ENCODE data around the gene CCDC40. TPM values are rescaled to one million over a fixed set of nuclear protein-coding genes. Genes with fewer than 3 reads are reported as not detected.

Gene CCDC40
- total and polyA plus RNA-seq, 2 of the 13 experiments (the other 11 are each of a cell fraction or from before 2014, with no cell fraction given), result 4.1 to 5.5 TPM

DNA sequence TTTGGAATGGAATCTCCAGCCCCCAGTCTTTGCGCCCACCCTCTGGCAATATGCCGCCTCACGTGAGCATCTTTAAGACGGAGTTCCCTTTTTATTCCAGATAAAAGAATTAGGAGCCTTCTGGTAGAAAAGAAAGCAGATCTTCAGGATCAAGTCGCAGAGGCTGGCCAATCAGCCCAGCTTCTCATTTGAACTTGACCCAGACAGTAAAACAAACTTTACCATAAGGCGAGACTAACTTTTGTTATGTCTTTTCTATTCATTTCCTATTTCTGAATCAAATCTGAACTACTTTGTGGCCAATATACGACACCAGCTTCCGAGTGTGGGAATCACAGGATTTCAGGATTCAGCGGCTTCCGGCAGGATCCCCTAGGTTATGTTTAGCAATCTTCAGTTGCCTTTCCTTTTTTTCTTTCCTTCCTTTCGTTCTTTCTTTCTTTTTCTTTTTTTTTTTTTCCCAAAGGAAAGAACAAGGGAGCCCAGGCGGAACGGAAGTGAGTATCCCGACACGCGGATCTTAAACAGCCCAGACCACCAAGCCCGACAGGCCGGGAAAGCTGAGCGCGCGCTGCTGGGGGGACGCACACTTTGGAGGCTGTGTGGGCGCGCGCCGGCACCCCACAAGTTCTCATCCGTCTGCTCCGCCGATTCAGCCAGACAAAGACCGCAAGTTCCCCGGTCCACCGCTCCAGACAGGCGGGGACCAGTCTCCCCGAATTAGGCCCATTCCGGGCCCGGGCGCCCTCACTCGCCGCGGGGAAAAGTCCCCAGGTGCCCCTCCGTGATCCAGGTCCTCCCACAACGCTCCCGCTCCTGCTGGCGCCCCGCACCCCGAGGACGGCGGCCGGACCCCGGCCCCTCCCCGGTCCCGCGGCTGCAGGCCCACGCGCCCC is 1.4 kb upstream of the CCDC40 start (continued):
- TF ChIP-seq, protein P1, sequence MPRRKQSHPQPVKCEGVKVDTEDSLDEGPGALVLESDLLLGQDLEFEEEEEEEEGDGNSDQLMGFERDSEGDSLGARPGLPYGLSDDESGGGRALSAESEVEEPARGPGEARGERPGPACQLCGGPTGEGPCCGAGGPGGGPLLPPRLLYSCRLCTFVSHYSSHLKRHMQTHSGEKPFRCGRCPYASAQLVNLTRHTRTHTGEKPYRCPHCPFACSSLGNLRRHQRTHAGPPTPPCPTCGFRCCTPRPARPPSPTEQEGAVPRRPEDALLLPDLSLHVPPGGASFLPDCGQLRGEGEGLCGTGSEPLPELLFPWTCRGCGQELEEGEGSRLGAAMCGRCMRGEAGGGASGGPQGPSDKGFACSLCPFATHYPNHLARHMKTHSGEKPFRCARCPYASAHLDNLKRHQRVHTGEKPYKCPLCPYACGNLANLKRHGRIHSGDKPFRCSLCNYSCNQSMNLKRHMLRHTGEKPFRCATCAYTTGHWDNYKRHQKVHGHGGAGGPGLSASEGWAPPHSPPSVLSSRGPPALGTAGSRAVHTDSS (CRISPR knock-in tag; conservative IDR thresholded peaks at IDR 0.05), result no peak
- TF ChIP-seq ZNF484 (CRISPR knock-in tag; IDR thresholded peaks at IDR 0.05; ENCODE audit: borderline replicate concordance, low read depth), result no peak
- no peak; the same call in 1 of the 2 replicates for TF ChIP-seq ZNF777 (CRISPR knock-in tag; IDR thresholded peaks at IDR 0.05)
- no peak for TF ChIP-seq ZNF510 (CRISPR knock-in tag; IDR thresholded peaks at IDR 0.05; ENCODE audit: low read depth)
- no peak for TF ChIP-seq ZNF615 (CRISPR knock-in tag; IDR thresholded peaks at IDR 0.05; ENCODE audit: borderline replicate concordance)
- TF ChIP-seq, protein P2, sequence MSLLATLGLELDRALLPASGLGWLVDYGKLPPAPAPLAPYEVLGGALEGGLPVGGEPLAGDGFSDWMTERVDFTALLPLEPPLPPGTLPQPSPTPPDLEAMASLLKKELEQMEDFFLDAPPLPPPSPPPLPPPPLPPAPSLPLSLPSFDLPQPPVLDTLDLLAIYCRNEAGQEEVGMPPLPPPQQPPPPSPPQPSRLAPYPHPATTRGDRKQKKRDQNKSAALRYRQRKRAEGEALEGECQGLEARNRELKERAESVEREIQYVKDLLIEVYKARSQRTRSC (CRISPR knock-in tag; IDR thresholded peaks at IDR 0.05; ENCODE audit: low read depth), result no peak
- no peak for TF ChIP-seq MED1 (CRISPR knock-in tag; IDR thresholded peaks at IDR 0.05)
- TF ChIP-seq HMGA1 (CRISPR knock-in tag; conservative IDR thresholded peaks at IDR 0.05), result no peak
- TF ChIP-seq NFAT5 (CRISPR knock-in tag; IDR thresholded peaks at IDR 0.05), result peak; percentile 59; the same call in 1 of the 2 replicates
- TF ChIP-seq XRCC5 (optimal IDR thresholded peaks at IDR 0.05; ENCODE audit: low read length), result no peak
- no peak for TF ChIP-seq LBX2 (CRISPR knock-in tag; IDR thresholded peaks at IDR 0.05; ENCODE audit: borderline replicate concordance)
- no peak for TF ChIP-seq ZNF282 (IDR thresholded peaks at IDR 0.05; ENCODE audit: partially characterized antibody)
- no peak for TF ChIP-seq ZNF792 (CRISPR knock-in tag; IDR thresholded peaks at IDR 0.05)
- TF ChIP-seq ZSCAN21 (CRISPR knock-in tag; IDR thresholded peaks at IDR 0.05; ENCODE audit: borderline replicate concordance), result no peak
- no peak for TF ChIP-seq SRF (IDR thresholded peaks at IDR 0.05; ENCODE audit: low read depth, low read length)
- TF ChIP-seq, protein P3, sequence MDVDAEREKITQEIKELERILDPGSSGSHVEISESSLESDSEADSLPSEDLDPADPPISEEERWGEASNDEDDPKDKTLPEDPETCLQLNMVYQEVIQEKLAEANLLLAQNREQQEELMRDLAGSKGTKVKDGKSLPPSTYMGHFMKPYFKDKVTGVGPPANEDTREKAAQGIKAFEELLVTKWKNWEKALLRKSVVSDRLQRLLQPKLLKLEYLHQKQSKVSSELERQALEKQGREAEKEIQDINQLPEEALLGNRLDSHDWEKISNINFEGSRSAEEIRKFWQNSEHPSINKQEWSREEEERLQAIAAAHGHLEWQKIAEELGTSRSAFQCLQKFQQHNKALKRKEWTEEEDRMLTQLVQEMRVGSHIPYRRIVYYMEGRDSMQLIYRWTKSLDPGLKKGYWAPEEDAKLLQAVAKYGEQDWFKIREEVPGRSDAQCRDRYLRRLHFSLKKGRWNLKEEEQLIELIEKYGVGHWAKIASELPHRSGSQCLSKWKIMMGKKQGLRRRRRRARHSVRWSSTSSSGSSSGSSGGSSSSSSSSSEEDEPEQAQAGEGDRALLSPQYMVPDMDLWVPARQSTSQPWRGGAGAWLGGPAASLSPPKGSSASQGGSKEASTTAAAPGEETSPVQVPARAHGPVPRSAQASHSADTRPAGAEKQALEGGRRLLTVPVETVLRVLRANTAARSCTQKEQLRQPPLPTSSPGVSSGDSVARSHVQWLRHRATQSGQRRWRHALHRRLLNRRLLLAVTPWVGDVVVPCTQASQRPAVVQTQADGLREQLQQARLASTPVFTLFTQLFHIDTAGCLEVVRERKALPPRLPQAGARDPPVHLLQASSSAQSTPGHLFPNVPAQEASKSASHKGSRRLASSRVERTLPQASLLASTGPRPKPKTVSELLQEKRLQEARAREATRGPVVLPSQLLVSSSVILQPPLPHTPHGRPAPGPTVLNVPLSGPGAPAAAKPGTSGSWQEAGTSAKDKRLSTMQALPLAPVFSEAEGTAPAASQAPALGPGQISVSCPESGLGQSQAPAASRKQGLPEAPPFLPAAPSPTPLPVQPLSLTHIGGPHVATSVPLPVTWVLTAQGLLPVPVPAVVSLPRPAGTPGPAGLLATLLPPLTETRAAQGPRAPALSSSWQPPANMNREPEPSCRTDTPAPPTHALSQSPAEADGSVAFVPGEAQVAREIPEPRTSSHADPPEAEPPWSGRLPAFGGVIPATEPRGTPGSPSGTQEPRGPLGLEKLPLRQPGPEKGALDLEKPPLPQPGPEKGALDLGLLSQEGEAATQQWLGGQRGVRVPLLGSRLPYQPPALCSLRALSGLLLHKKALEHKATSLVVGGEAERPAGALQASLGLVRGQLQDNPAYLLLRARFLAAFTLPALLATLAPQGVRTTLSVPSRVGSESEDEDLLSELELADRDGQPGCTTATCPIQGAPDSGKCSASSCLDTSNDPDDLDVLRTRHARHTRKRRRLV (CRISPR knock-in tag; IDR thresholded peaks at IDR 0.05), result no peak
